C4-2B (cell line): ENCODE data around the gene SH3GL1.

Experiments used
- H3K27ac ChIP-seq: fragments of 450-650 bp; 2 replicates; pipeline ENCODE4 v1.5.1; 2017
- ZFX ChIP-seq: fragments of 450-650 bp; IDR thresholded peaks from 2 replicates; pipeline ENCODE4 v1.6.1; 2017
- TF ChIP-seq, protein P1 (sequence below): fragments of 450-650 bp; conservative IDR thresholded peaks from 2 replicates; pipeline ENCODE4 v1.5.1; 2017; ENCODE audit warnings: mild to moderate bottlenecking

Gene SH3GL1

DNA sequence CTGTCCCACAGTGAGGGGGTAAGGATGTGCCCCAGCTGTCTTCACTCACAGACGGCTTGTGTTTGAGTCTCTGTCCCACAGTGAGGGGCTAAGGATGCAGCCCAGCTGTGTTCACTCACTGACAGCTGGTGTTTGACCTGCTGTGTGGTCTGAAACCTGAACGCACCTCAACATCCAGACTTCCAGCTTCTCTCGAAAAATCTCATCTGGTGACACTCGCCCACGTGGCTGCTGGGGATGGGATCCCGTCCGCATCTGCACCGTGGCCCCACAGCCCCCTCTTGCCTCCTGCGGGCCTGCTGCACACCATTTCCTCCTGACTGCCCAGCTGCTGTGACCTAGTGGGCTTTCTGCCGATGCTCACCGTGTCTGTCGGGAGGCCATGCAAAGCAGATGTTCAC, 29.4 kb upstream of the SH3GL1 start:
- H3K27ac ChIP-seq = no peak overlapping the region
- no peak for TF ChIP-seq ZFX
- TF ChIP-seq, protein P1, sequence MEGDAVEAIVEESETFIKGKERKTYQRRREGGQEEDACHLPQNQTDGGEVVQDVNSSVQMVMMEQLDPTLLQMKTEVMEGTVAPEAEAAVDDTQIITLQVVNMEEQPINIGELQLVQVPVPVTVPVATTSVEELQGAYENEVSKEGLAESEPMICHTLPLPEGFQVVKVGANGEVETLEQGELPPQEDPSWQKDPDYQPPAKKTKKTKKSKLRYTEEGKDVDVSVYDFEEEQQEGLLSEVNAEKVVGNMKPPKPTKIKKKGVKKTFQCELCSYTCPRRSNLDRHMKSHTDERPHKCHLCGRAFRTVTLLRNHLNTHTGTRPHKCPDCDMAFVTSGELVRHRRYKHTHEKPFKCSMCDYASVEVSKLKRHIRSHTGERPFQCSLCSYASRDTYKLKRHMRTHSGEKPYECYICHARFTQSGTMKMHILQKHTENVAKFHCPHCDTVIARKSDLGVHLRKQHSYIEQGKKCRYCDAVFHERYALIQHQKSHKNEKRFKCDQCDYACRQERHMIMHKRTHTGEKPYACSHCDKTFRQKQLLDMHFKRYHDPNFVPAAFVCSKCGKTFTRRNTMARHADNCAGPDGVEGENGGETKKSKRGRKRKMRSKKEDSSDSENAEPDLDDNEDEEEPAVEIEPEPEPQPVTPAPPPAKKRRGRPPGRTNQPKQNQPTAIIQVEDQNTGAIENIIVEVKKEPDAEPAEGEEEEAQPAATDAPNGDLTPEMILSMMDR = no peak

DNA sequence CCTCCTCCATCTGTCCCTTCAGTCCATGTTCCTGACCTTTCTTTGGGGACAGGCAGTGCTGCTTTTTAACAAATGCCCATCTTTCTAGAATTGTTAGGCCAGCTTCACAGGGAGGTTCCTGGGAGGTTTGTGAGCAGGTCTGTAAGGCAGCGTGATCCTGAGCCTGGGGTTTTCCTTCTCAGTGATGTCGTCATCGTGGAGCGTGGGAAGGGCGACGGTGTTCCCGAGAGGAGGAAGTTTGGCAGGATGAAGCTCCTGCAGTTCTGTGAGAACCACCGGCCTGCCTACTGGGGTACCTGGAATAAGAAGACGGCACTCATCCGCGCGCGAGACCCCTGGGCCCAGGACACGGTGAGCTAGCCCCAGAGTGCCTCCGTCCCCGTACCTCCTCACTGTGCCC, 28.9 kb upstream of the SH3GL1 start:
- TF ChIP-seq ZFX = no peak
- H3K27ac ChIP-seq = no peak overlapping the region

DNA sequence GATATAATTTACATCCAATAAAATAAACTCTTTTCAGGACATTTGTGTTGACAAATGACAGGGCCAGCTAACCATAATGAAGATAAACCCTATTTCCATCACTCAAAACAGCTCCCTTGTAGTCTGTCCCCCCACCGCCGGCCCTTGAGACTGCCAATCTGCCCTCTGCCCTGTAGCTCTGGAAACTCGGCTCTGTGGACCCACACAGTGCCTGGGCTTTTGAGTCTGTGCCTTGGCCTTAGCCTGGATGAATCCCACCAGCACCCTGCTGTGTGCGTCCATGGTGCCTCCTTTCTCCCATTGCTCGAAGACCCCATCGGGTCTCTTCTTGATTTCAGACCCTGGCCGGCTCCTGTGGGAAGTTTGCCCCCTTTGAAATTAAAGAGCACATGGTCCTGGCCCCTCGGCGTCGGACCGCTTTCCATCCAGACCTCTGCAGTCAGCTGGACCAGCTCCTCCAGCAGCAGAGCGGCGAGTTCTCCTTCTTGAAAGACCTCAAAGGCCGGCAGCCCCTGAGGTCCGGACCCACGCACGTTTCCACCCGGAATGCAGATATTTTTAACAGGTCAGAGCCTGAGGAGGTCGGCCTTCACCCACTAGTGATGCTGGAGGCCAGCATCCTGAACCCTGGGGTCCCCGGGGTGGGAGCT, 28.1 kb upstream of the SH3GL1 start:
- no peak overlapping the region for H3K27ac ChIP-seq
- TF ChIP-seq, protein P1 = no peak
- no peak for TF ChIP-seq ZFX

DNA sequence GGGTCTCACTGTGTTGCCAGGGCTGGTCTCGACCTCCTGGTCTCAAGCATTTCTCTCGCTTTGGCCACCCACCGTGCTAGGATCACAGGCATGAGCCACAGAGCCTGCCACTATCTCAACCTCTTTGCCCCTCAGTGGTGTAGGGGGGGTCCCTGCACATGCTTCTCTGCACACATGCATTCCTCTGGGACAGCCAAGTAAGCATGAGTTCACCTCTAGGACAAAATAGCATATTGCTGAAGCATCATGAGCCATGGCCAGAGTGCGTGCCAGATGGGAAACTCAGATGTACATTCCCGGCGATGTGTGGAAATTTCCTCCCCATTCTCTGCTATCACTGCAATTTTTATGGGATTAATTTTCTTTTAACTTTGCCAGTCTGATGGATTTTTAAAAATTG, 25.2 kb upstream of the SH3GL1 start:
- H3K27ac ChIP-seq = no peak overlapping the region
- TF ChIP-seq, protein P1 = no peak
- TF ChIP-seq ZFX = no peak

DNA sequence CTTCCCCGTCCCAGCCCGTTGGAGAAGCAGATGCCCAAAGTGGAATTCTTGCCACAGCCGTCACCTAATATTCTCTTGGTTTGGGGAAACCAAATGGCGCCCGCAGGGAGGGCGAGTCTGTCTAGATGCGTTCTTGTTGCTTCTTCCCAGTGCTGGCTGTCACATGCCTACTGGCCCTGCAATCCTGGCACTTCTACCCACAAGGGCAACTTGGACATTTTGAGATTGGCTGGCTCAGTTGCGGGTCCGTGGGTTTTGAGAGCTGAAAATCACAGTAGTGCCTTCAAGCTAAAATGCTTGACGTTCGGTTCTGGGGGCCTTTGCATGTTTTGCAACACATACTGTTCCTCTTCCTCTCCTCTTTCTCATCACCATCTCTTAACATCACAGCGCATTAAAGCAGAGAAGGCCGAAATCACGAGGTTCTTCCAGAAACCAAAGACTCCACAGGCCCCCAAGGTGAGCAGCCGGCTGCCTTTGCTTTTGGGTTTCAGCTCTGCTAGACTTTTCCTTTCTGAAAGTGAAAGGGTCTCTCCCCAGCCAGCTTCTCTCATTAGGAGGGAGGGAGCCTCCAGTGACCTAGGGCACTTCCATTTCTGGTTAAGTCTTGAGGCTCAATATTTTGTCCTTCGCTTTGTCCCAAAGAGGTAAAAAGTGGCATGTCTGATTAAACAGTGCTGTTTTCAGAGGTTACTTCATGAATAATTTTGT, 23.2 kb upstream of the SH3GL1 start:
- H3K27ac ChIP-seq = no peak overlapping the region
- TF ChIP-seq, protein P1 = no peak
- no peak for TF ChIP-seq ZFX

DNA sequence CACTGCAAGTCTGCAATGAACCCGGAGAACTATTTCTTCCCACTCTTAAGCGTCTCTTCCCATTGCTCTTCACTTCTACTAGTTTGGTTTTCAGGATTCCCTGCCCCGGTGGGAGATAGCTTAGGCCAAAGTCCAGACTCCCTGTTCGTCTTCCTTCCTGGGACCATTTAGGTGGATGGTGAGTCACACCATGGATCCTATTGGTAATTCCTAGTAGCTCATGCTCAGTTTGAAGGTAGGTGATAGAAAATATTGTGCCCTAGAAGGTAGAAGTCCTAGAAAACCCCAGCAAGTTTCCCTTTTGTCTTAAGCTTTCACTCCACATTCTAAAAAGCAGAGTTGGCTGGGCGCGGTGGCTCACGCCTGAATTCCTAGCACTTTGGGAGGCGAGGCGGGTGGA, 15.9 kb upstream of the SH3GL1 start:
- TF ChIP-seq, protein P1 = no peak
- no peak for TF ChIP-seq ZFX
- no peak overlapping the region for H3K27ac ChIP-seq

DNA sequence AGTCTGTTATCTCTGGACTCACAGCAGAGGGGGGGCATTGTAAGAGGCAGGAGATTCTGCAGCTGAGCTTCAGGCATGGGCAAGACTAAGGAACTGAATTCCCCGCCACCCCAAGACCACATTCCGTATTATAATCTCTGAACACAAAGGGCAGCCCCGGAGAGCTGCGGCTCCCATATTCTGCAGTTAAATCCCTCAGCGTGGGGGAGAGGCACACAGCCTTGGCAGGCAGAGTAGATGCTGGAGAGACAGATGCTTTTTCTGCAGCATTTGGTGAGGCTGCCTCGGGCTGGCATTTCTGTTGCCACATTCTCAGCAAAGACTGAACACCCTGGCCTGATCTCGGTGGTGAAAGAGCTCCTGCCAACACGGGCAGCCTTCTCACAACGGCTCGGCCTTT, 15.0 kb upstream of the SH3GL1 start:
- TF ChIP-seq ZFX = no peak
- TF ChIP-seq, protein P1 = no peak
- H3K27ac ChIP-seq = no peak overlapping the region

DNA sequence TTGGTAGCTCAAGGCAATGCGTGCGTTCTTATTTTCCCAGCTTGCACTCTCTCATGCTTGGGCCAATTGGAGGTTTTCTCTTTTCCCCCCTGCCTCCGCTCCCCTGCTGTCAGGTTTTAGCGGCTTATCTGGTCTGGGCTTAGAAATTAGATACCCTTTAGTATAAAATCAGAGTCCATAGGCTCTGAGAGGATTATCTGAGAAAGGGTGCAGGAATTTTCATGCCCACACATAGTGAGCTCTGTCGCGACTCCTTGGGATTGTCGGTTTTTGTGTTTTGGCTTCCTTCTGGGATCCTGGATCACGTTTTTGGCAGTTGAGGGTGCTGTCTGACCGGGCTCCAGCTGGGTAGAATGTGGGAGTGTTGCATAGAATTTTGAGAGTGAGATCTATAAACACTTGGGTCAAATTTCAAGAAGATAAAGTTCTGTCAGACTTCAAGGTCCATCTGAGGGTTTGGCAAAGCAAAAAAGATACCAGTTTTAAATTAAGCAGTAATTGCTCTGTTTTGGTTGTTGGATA, 14.5 kb upstream of the SH3GL1 start:
- no peak overlapping the region for H3K27ac ChIP-seq

More for the DNA sequence above, 14.5 kb upstream of the SH3GL1 start:
- TF ChIP-seq ZFX = no peak
- TF ChIP-seq, protein P1 = no peak
